Breast epithelium (tissue), 3 donors: ENCODE measurements around the gene LRRC49.

Experiments
- POLR2A ChIP-seq: fragments of 450-650 bp; IDR thresholded peaks from one replicate; pipeline ENCODE4 v1.6.1; 2016; ENCODE audit warnings: antibody characterized with exemption, mild to moderate bottlenecking, moderate library complexity
- POLR2AphosphoS5 ChIP-seq, 3 donors: sonication (generic); formaldehyde crosslinking; IDR thresholded peaks; one replicate each; pipeline ENCODE4 v1.6.1; 2017; ENCODE audit warnings: antibody characterized with exemption in 3 of 3
- TF ChIP-seq, protein P1 (sequence below), 3 donors: fragments of 450-650 bp; IDR thresholded peaks; one replicate each; pipeline ENCODE4 v1.5.1; 2016 to 2017; ENCODE audit warnings: antibody characterized with exemption in 3 of 3, mild to moderate bottlenecking in 3 of 3, moderate library complexity in 3 of 3

DNA sequence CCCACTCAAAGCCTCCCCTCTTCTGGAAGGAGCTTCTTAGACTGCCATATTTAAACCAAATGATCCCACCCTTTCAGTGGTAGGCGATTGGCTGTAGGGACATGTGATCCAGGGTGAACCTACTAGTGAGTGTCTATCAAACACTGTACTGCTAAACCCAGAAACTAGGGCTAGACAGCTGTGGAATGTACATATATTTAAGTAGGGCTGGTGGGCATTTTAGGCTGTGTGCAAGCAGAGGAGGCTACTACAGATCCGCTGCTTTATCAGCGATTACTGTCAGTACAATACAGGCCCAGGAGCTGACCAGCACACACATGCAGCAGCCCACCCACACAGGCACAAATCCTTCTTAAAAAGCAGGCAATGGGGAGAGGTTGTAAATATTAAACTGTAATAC, 23.3 kb upstream of the LRRC49 start:
- TF ChIP-seq, protein P1, sequence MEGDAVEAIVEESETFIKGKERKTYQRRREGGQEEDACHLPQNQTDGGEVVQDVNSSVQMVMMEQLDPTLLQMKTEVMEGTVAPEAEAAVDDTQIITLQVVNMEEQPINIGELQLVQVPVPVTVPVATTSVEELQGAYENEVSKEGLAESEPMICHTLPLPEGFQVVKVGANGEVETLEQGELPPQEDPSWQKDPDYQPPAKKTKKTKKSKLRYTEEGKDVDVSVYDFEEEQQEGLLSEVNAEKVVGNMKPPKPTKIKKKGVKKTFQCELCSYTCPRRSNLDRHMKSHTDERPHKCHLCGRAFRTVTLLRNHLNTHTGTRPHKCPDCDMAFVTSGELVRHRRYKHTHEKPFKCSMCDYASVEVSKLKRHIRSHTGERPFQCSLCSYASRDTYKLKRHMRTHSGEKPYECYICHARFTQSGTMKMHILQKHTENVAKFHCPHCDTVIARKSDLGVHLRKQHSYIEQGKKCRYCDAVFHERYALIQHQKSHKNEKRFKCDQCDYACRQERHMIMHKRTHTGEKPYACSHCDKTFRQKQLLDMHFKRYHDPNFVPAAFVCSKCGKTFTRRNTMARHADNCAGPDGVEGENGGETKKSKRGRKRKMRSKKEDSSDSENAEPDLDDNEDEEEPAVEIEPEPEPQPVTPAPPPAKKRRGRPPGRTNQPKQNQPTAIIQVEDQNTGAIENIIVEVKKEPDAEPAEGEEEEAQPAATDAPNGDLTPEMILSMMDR (IDR thresholded peaks at IDR 0.05) = no peak
- TF ChIP-seq POLR2A (no peak), POLR2AphosphoS5 (IDR thresholded peaks at IDR 0.05) (no peak)
